ENCODE measurements around the gene HLCS. TPM values are rescaled to one million over a fixed set of nuclear protein-coding genes. Genes with fewer than 3 reads are reported as not detected.

HLCS gene
- total RNA-seq, 1 experiment from 2014 or later, result 12.7 TPM

DNA sequence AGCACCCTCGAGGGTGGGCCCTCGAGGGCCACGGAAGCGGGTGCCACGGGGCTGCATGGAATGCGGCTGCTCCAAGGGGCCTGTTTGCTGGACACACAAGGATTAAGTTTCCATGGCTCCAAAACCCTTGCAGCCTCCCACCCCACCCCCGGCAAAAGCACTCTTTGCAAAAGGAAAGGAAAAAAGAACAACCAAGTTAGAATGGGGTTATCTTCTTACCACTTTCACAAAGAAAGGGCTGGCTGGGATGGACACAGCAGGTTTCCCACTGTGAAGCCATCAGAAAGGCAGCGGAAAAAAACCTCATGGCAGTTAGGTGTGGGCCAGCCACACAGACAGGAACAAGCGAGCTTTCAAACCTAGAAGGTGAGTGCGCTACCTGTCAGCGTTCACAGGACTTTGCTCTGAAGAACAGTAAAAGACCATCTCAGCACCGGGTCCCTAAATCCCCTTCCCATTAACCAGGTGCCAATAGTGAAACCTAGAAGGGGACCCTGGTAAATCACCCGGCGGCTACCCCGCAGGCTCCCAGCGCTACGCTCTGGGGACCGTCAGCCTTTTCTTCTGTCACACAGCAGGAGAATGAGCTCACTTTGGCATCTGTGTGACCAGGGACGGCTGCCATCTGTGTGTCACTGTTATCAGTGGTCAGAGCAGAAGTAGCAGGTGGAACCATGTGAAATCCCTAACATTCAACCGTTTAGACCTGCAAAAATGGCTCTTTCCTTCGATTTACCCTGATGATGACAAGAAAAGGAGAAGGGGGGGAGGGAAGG, 174.6 kb downstream of the HLCS start:
- no peak overlapping the region for H2AK5ac ChIP-seq (ENCODE audit: insufficient read length, low read length)
- H2AFZ ChIP-seq (ENCODE audit: low read length), result no peak overlapping the region
- no peak overlapping the region for H3K4me2 ChIP-seq (ENCODE audit: insufficient read depth, insufficient read length, low read length)
- no peaks in the 10 kb centered on the region for H3K27me3 ChIP-seq (ENCODE audit: insufficient read depth, low read length)
- H2BK5ac ChIP-seq (ENCODE audit: insufficient read length, low read length), result no peak overlapping the region
- H3K23ac ChIP-seq (ENCODE audit: insufficient read length, low read depth, low read length), result no peak overlapping the region
- H2BK120ac ChIP-seq (ENCODE audit: low read depth, low read length, poor library complexity, severe bottlenecking), result no peak overlapping the region
- no peak for DNase-seq
- H3T11ph ChIP-seq (ENCODE audit: low read length), result no peak overlapping the region
- H4K20me1 ChIP-seq (ENCODE audit: control insufficient read depth, insufficient read depth, insufficient read length), result no peaks in the 10 kb centered on the region
- no peaks in the 10 kb centered on the region for H3K79me2 ChIP-seq (ENCODE audit: insufficient read depth, low read length)
- H3K4me1 ChIP-seq (ENCODE audit: insufficient read depth, low read length), result peaks cover 7% of the 10 kb centered on the region; the same call in 1 of the 2 replicates
- H4K5ac ChIP-seq (ENCODE audit: insufficient read length, low read depth, low read length), result no peak overlapping the region
- TF ChIP-seq, protein P1, sequence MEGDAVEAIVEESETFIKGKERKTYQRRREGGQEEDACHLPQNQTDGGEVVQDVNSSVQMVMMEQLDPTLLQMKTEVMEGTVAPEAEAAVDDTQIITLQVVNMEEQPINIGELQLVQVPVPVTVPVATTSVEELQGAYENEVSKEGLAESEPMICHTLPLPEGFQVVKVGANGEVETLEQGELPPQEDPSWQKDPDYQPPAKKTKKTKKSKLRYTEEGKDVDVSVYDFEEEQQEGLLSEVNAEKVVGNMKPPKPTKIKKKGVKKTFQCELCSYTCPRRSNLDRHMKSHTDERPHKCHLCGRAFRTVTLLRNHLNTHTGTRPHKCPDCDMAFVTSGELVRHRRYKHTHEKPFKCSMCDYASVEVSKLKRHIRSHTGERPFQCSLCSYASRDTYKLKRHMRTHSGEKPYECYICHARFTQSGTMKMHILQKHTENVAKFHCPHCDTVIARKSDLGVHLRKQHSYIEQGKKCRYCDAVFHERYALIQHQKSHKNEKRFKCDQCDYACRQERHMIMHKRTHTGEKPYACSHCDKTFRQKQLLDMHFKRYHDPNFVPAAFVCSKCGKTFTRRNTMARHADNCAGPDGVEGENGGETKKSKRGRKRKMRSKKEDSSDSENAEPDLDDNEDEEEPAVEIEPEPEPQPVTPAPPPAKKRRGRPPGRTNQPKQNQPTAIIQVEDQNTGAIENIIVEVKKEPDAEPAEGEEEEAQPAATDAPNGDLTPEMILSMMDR (conservative IDR thresholded peaks at IDR 0.05), result no peak
- H3K27ac ChIP-seq (ENCODE audit: insufficient read length, low read depth, low read length), result no peak overlapping the region
- H3K9me3 Mint-ChIP-seq, result no peaks in the 10 kb centered on the region; a peak in 1 of 5 replicates
- H2BK20ac ChIP-seq (ENCODE audit: low read depth, low read length, poor library complexity, severe bottlenecking), result no peak overlapping the region
- H3K9me3 ChIP-seq (ENCODE audit: control insufficient read depth, low read depth, low read length), result no peaks in the 10 kb centered on the region
- H4K91ac ChIP-seq (ENCODE audit: insufficient read length, low read depth, low read length), result no peak overlapping the region
- H3K14ac ChIP-seq (ENCODE audit: insufficient read depth, low read length), result no peak overlapping the region
- no peak overlapping the region for H3K4me3 Mint-ChIP-seq
- H2BK12ac ChIP-seq (ENCODE audit: insufficient read length, low read depth, low read length), result no peak overlapping the region
- no peak overlapping the region for H4K8ac ChIP-seq (replicated peaks; ENCODE audit: insufficient read length, low read depth, low read length)
- no peak overlapping the region for H3K27ac Mint-ChIP-seq
- no peak overlapping the region for H3K56ac ChIP-seq (ENCODE audit: insufficient read length, low read depth, low read length)
- no peaks in the 10 kb centered on the region for H3K79me1 ChIP-seq (ENCODE audit: insufficient read depth, low read depth, low read length, poor library complexity, severe bottlenecking)
- no peak overlapping the region for H3K9ac ChIP-seq (ENCODE audit: extremely low read depth, insufficient read length, low read length)
- no peak overlapping the region for H3K4ac ChIP-seq (ENCODE audit: low read depth, low read length)
- H3K27me3 Mint-ChIP-seq (ENCODE audit: low read depth), result no peaks in the 10 kb centered on the region
- WGBS (ENCODE audit: extremely low coverage, insufficient read length, low lambda C conversion rate), result no CpG with 5 or more reads among the region's 21 CpGs
- H3K36me3 Mint-ChIP-seq (ENCODE audit: insufficient read depth in 1 of 3, low read depth in 3 of 3), result no peaks in the 10 kb centered on the region
- peaks cover 11 to 20% of the 10 kb centered on the region in 2 experiments for H3K4me1 Mint-ChIP-seq
- no peaks in the 10 kb centered on the region for H3K23me2 ChIP-seq (ENCODE audit: insufficient read length, low read depth, low read length, poor library complexity, severe bottlenecking)
- no peak overlapping the region for H2BK15ac ChIP-seq (ENCODE audit: low read depth, low read length)
- H3K18ac ChIP-seq (ENCODE audit: insufficient read length, low read depth, low read length), result no peak overlapping the region

All from H9 (cell line).